Measurements from ENCODE around the gene CKMT2. TPM values are rescaled to one million over a fixed set of nuclear protein-coding genes. Genes with fewer than 3 reads are reported as not detected.

CKMT2 gene
- total and polyA plus RNA-seq, 8 donors, result 0.82 to 3.2 (median 1.9) TPM

GRCh38 chr5:81205058-81205457 is 28.1 kb upstream of the CKMT2 start:
- TF ChIP-seq, protein P1, sequence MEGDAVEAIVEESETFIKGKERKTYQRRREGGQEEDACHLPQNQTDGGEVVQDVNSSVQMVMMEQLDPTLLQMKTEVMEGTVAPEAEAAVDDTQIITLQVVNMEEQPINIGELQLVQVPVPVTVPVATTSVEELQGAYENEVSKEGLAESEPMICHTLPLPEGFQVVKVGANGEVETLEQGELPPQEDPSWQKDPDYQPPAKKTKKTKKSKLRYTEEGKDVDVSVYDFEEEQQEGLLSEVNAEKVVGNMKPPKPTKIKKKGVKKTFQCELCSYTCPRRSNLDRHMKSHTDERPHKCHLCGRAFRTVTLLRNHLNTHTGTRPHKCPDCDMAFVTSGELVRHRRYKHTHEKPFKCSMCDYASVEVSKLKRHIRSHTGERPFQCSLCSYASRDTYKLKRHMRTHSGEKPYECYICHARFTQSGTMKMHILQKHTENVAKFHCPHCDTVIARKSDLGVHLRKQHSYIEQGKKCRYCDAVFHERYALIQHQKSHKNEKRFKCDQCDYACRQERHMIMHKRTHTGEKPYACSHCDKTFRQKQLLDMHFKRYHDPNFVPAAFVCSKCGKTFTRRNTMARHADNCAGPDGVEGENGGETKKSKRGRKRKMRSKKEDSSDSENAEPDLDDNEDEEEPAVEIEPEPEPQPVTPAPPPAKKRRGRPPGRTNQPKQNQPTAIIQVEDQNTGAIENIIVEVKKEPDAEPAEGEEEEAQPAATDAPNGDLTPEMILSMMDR (IDR thresholded peaks at IDR 0.05), result no peak
- no peaks in the 10 kb centered on the region for H3K27me3 ChIP-seq
- DNase-seq, result no peak
- no peaks in the 10 kb centered on the region for H3K36me3 ChIP-seq
- intact Hi-C loops (cut with DNase I), result no loop called here
- H3K4me1 ChIP-seq, result no peaks in the 10 kb centered on the region
- no peak overlapping the region for H3K27ac ChIP-seq
- FAIRE-seq, result no peak
- no peak for ATAC-seq
- whole genome bisulfite sequencing, 2 donors, result 70% methylated on average over 4 of the region's 4 CpGs
- H3K9me3 ChIP-seq, result no peaks in the 10 kb centered on the region
- H3K4me3 ChIP-seq, result no peak overlapping the region

- 71% methylated on average over 5 of the region's 5 CpGs for WGBS, 2 donors
- FAIRE-seq, result no peak
- intact Hi-C loops (cut with DNase I), result no loop called here
- H3K36me3 ChIP-seq, result no peaks in the 10 kb centered on the region
- H3K4me3 ChIP-seq, result no peak overlapping the region
- H3K27ac ChIP-seq, result no peak overlapping the region
- no peaks in the 10 kb centered on the region for H3K9me3 ChIP-seq
- H3K4me1 ChIP-seq, result peaks cover 0 to 2% (median 1%) of the 10 kb centered on the region in 3 donors
- H3K27me3 ChIP-seq, result no peaks in the 10 kb centered on the region
- no peak for DNase-seq
- no peak for ATAC-seq
- TF ChIP-seq, protein P1 (IDR thresholded peaks at IDR 0.05), result no peak
These were observed 26.1 kb upstream of the CKMT2 start for GRCh38 chr5:81207009-81207408.

DNA sequence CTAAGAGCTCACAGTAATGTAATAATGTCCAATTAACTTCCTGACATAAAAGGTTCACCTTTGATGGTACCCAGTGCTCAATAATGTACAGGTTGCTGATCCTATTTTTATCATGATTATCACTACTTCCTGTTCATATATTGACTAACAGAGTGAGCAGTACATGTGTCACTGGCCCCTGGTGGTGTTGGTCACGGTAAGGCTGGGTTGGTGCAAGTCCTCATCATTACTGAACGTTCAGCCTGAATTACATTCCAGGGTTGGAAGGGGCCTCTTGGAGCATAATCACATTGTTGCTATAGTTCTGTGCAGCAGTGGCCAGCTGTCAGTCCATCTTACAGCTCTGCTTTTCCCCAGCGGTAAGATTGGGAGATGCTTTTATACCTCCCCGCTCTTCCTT is 24.2 kb upstream of the CKMT2 start:
- Histone ChIP-seq H3K27ac (no peak overlapping the region), H3K4me1 (peaks cover 0 to 15% (median 13%) of the 10 kb centered on the region in 3 donors), H3K9me3 (no peaks in the 10 kb centered on the region), H3K4me3 (no peak overlapping the region), H3K36me3 (no peaks in the 10 kb centered on the region), H3K27me3 (no peaks in the 10 kb centered on the region)
- intact Hi-C loops (cut with DNase I), result no loop called here
- no peak for DNase-seq
- no peak for ATAC-seq
- TF ChIP-seq, protein P1 (IDR thresholded peaks at IDR 0.05), result no peak
- FAIRE-seq, result no peak
- 90 to 95% methylated on average over 4 of the region's 4 CpGs for WGBS, 2 donors

DNA sequence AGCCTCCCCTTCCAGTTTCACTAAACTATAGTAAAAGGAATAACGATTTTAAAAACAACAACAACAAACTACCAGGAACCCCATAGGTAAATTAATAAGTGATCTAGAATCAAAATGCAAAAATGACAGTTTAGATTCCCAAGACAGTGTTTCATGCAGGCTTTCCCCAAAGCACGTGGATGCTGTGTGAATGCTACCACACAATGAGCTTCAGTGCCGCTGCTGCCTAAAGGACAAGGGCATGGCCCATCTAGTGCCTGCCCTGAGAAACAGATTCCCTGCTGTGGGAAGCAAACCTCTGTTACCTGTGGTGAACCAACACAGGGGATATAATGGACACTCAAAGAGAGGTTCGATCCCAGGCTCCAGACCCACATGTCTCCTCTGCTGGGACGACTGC is 23.7 kb upstream of the CKMT2 start:
- Histone ChIP-seq H3K36me3 (no peaks in the 10 kb centered on the region), H3K27me3 (no peaks in the 10 kb centered on the region), H3K9me3 (no peaks in the 10 kb centered on the region), H3K4me3 (no peak overlapping the region), H3K4me1 (peaks cover 0 to 15% (median 13%) of the 10 kb centered on the region in 3 donors), H3K27ac (no peak overlapping the region)
- DNase-seq, result no peak
- intact Hi-C loops (cut with DNase I), result no loop called here
- WGBS, 2 donors, result 81 to 93% methylated on average over 5 of the region's 5 CpGs
- TF ChIP-seq, protein P1 (IDR thresholded peaks at IDR 0.05), result no peak
- ATAC-seq, result no peak
- FAIRE-seq, result no peak

- no peak for FAIRE-seq
- intact Hi-C loops (cut with DNase I), result no loop called here
- no peaks in the 10 kb centered on the region for H3K36me3 ChIP-seq
- 89 to 92% methylated on average over 11 of the region's 11 CpGs for WGBS, 2 donors
- TF ChIP-seq, protein P1 (IDR thresholded peaks at IDR 0.05), result no peak
- H3K27ac ChIP-seq, result no peak overlapping the region
- DNase-seq, result no peak
- no peak overlapping the region for H3K4me3 ChIP-seq
- H3K4me1 ChIP-seq, result peaks cover 0 to 15% (median 13%) of the 10 kb centered on the region in 3 donors
- ATAC-seq, result no peak
- no peaks in the 10 kb centered on the region for H3K9me3 ChIP-seq
- H3K27me3 ChIP-seq, result no peaks in the 10 kb centered on the region
These were observed 23.1 kb upstream of the CKMT2 start for GRCh38 chr5:81209869-81210493.
